ENCODE data around the gene MPIG6B. TPM values are rescaled to one million over a fixed set of nuclear protein-coding genes. Genes with fewer than 3 reads are reported as not detected.

MPIG6B gene
- total and polyA plus RNA-seq, 7 experiments from 2014 or later, result 0.12 to 4.7 (median 0.64) TPM

GRCh38 chr6:31710523-31711219 lies 12.5 kb upstream of the MPIG6B start:
- peaks cover 0 to 3% (median 0%) of the 10 kb centered on the region in 11 donors for H3K9me3 Mint-ChIP-seq
- H3K27ac Mint-ChIP-seq, result peak overlapping the region in 2 of 9 donors; percentile 5 to 28
- H3K4me1 ChIP-seq (ENCODE audit: control insufficient read depth in 2 of 2, insufficient read depth in 2 of 2, low read length in 2 of 2), result peaks cover 7% of the 10 kb centered on the region in 2 donors
- POLR2A ChIA-PET, result interaction anchor here (0.6 to 0.8 kb wide), 2 partner anchors 17 to 35 kb away, joined by 3 read pairs; no protein-coding TSS in a partner anchor
- ATAC-seq (no peak), DNase-seq (no peak)
- H3K9me3 ChIP-seq (ENCODE audit: control insufficient read depth in 2 of 3, low read length in 3 of 3), result no peaks in the 10 kb centered on the region
- peaks cover 0 to 19% (median 0%) of the 10 kb centered on the region in 5 donors for H3K27me3 Mint-ChIP-seq
- intact Hi-C loops (cut with micrococcal nuclease), result no loop called here
- H3K36me3 Mint-ChIP-seq, result no peaks in the 10 kb centered on the region
- no peaks in the 10 kb centered on the region for H3K36me3 ChIP-seq (ENCODE audit: control insufficient read depth in 2 of 3, insufficient read depth in 3 of 3, low read length in 3 of 3)
- no peaks in the 10 kb centered on the region for H3K27me3 ChIP-seq (ENCODE audit: control insufficient read depth in 2 of 2, insufficient read depth in 2 of 2, low read length in 2 of 2)
- no peak overlapping the region for H3K4me3 ChIP-seq (ENCODE audit: low read length)
- H3K4me1 Mint-ChIP-seq, result peaks cover 4 to 34% (median 21%) of the 10 kb centered on the region in 7 donors
- CTCF ChIA-PET, result no interaction called here
- H3K4me3 Mint-ChIP-seq, result no peak overlapping the region
- H3K27ac ChIP-seq (ENCODE audit: low read depth, low read length), result no peak overlapping the region

GRCh38 chr6:31711233-31711632 lies 11.9 kb upstream of the MPIG6B start:
- Histone ChIP-seq H3K36me3 (ENCODE audit: control insufficient read depth in 2 of 3, insufficient read depth in 3 of 3, low read length in 3 of 3) (no peaks in the 10 kb centered on the region), H3K27me3 (ENCODE audit: control insufficient read depth in 2 of 2, insufficient read depth in 2 of 2, low read length in 2 of 2) (no peaks in the 10 kb centered on the region), H3K27ac (ENCODE audit: low read depth, low read length) (no peak overlapping the region), H3K4me1 (ENCODE audit: control insufficient read depth in 2 of 2, insufficient read depth in 2 of 2, low read length in 2 of 2) (peaks cover 7% of the 10 kb centered on the region in 2 donors), H3K4me3 (ENCODE audit: low read length) (no peak overlapping the region), H3K9me3 (ENCODE audit: control insufficient read depth in 2 of 3, low read length in 3 of 3) (no peaks in the 10 kb centered on the region)
- no peak for DNase-seq
- H3K4me3 Mint-ChIP-seq, result no peak overlapping the region
- H3K27me3 Mint-ChIP-seq, result peaks cover 0 to 19% (median 0%) of the 10 kb centered on the region in 5 donors
- ChIA-PET CTCF (interaction anchor here (0.6 to 1.2 kb wide), 2 partner anchors 18 to 20 kb away, joined by 3 read pairs; no protein-coding TSS in a partner anchor), POLR2A (interaction anchor here (0.6 to 0.8 kb wide), 3 partner anchors 16 to 154 kb away, joined by 3 read pairs; no protein-coding TSS in a partner anchor)
- H3K36me3 Mint-ChIP-seq, result no peaks in the 10 kb centered on the region
- peak; percentile 49 for ATAC-seq
- peaks cover 4 to 34% (median 21%) of the 10 kb centered on the region in 7 donors for H3K4me1 Mint-ChIP-seq
- H3K27ac Mint-ChIP-seq, result peak overlapping the region in 1 of 9 donors; percentile 28
- peaks cover 0 to 3% (median 0%) of the 10 kb centered on the region in 11 donors for H3K9me3 Mint-ChIP-seq
- intact Hi-C loops (cut with micrococcal nuclease), result no loop called here

GRCh38 chr6:31712296-31712695 lies 10.9 kb upstream of the MPIG6B start:
- CTCF ChIA-PET, result interaction anchor here (0.8 to 1.6 kb wide), 3 partner anchors 9 to 31 kb away, joined by 3 to 5 read pairs (median 4); partner anchors contain the start of genes ABHD16A and LY6G5C
- DNase-seq (peak in 2 of 9 donors; percentile 29 to 33), ATAC-seq (peak; percentile 84)
- intact Hi-C loops (cut with micrococcal nuclease), result no loop called here
- H3K9me3 ChIP-seq (ENCODE audit: control insufficient read depth in 2 of 3, low read length in 3 of 3), result no peaks in the 10 kb centered on the region
- Mint-ChIP-seq H3K9me3 (peaks cover 0 to 3% (median 0%) of the 10 kb centered on the region in 11 donors), H3K27me3 (peaks cover 0 to 19% (median 0%) of the 10 kb centered on the region in 5 donors), H3K4me1 (peaks cover 4 to 34% (median 21%) of the 10 kb centered on the region in 7 donors), H3K27ac (peak overlapping the region in 3 of 9 donors; percentile 14 to 67 (median 65)), H3K36me3 (no peaks in the 10 kb centered on the region), H3K4me3 (no peak overlapping the region)
- POLR2A ChIA-PET, result interaction anchor here (1.0 kb wide), 1 partner anchor 60 kb away, joined by 3 read pairs; the partner anchor contains the start of gene BAG6
- H3K27ac ChIP-seq (ENCODE audit: low read depth, low read length), result no peak overlapping the region
- H3K4me1 ChIP-seq (ENCODE audit: control insufficient read depth in 2 of 2, insufficient read depth in 2 of 2, low read length in 2 of 2), result peaks cover 7% of the 10 kb centered on the region in 2 donors
- H3K27me3 ChIP-seq (ENCODE audit: control insufficient read depth in 2 of 2, insufficient read depth in 2 of 2, low read length in 2 of 2), result no peaks in the 10 kb centered on the region
- no peaks in the 10 kb centered on the region for H3K36me3 ChIP-seq (ENCODE audit: control insufficient read depth in 2 of 3, insufficient read depth in 3 of 3, low read length in 3 of 3)
- H3K4me3 ChIP-seq (ENCODE audit: low read length), result no peak overlapping the region

GRCh38 chr6:31713465-31713864 lies 9.7 kb upstream of the MPIG6B start:
- peak overlapping the region in 2 of 9 donors; percentile 2 to 10 for H3K27ac Mint-ChIP-seq
- peaks cover 4 to 34% (median 21%) of the 10 kb centered on the region in 7 donors for H3K4me1 Mint-ChIP-seq
- H3K36me3 Mint-ChIP-seq, result no peaks in the 10 kb centered on the region
- peaks cover 7% of the 10 kb centered on the region in 2 donors for H3K4me1 ChIP-seq (ENCODE audit: control insufficient read depth in 2 of 2, insufficient read depth in 2 of 2, low read length in 2 of 2)
- DNase-seq (no peak), ATAC-seq (no peak)
- H3K27me3 ChIP-seq (ENCODE audit: control insufficient read depth in 2 of 2, insufficient read depth in 2 of 2, low read length in 2 of 2), result no peaks in the 10 kb centered on the region
- peaks cover 0 to 3% (median 0%) of the 10 kb centered on the region in 11 donors for H3K9me3 Mint-ChIP-seq
- no peak overlapping the region for H3K4me3 ChIP-seq (ENCODE audit: low read length)
- ChIA-PET CTCF (interaction anchor here (0.7 kb wide), 1 partner anchor 75 kb away, joined by 3 read pairs; no protein-coding TSS in a partner anchor), POLR2A (interaction anchor here (1.5 to 1.8 kb wide), 2 partner anchors 10 kb away, joined by 4 to 6 read pairs; partner anchors contain the start of genes ABHD16A and MPIG6B)
- intact Hi-C loops (cut with micrococcal nuclease), result no loop called here
- no peak overlapping the region for H3K27ac ChIP-seq (ENCODE audit: low read depth, low read length)
- peaks cover 0 to 17% (median 0%) of the 10 kb centered on the region in 5 donors for H3K27me3 Mint-ChIP-seq
- H3K4me3 Mint-ChIP-seq, result no peak overlapping the region
- H3K9me3 ChIP-seq (ENCODE audit: control insufficient read depth in 2 of 3, low read length in 3 of 3), result no peaks in the 10 kb centered on the region
- H3K36me3 ChIP-seq (ENCODE audit: control insufficient read depth in 2 of 3, insufficient read depth in 3 of 3, low read length in 3 of 3), result no peaks in the 10 kb centered on the region

- peaks cover 0 to 3% (median 0%) of the 10 kb centered on the region in 11 donors for H3K9me3 Mint-ChIP-seq
- H3K4me3 ChIP-seq (ENCODE audit: low read length), result no peak overlapping the region
- H3K4me3 Mint-ChIP-seq, result no peak overlapping the region
- H3K4me1 Mint-ChIP-seq, result peaks cover 4 to 34% (median 21%) of the 10 kb centered on the region in 7 donors
- ChIA-PET CTCF (interaction anchor here (0.7 to 1.0 kb wide), 3 partner anchors 8 to 76 kb away, joined by 3 to 4 read pairs (median 3); partner anchors contain the start of gene LY6G6F), POLR2A (interaction anchor here (0.9 to 1.8 kb wide), 5 partner anchors 8 to 24 kb away, joined by 3 to 6 read pairs (median 4); partner anchors contain the start of genes ABHD16A and MPIG6B)
- peaks cover 7% of the 10 kb centered on the region in 2 donors for H3K4me1 ChIP-seq (ENCODE audit: control insufficient read depth in 2 of 2, insufficient read depth in 2 of 2, low read length in 2 of 2)
- intact Hi-C loops (cut with micrococcal nuclease), result no loop called here
- H3K36me3 Mint-ChIP-seq, result no peaks in the 10 kb centered on the region
- ATAC-seq, result no peak
- DNase-seq, result no peak
- H3K27ac ChIP-seq (ENCODE audit: low read depth, low read length), result no peak overlapping the region
- no peaks in the 10 kb centered on the region for H3K9me3 ChIP-seq (ENCODE audit: control insufficient read depth in 2 of 3, low read length in 3 of 3)
- H3K36me3 ChIP-seq (ENCODE audit: control insufficient read depth in 2 of 3, insufficient read depth in 3 of 3, low read length in 3 of 3), result no peaks in the 10 kb centered on the region
- peak overlapping the region in 6 of 9 donors; percentile 48 to 90 (median 71) for H3K27ac Mint-ChIP-seq
- no peaks in the 10 kb centered on the region for H3K27me3 ChIP-seq (ENCODE audit: control insufficient read depth in 2 of 2, insufficient read depth in 2 of 2, low read length in 2 of 2)
- peaks cover 0 to 17% (median 0%) of the 10 kb centered on the region in 5 donors for H3K27me3 Mint-ChIP-seq
These were observed 9.0 kb upstream of the MPIG6B start for GRCh38 chr6:31713991-31714684.

Measured in naive thymus-derived CD4-positive, alpha-beta T cell (primary cell).